Stimulated activated CD8-positive, alpha-beta memory T cell treated with anti-CD3 and anti-CD28 coated beads, Interleukin-15, amount 100 ng/mL, for 48 hours (primary cell): ENCODE data around the gene TEX2.

Source experiments
- DNase-seq, 2 donors: peaks; one replicate each; pipeline ENCODE4 v3.0.0-alpha.2; 2020; ENCODE audit warnings: low read depth in 2 of 2

Gene TEX2

DNA sequence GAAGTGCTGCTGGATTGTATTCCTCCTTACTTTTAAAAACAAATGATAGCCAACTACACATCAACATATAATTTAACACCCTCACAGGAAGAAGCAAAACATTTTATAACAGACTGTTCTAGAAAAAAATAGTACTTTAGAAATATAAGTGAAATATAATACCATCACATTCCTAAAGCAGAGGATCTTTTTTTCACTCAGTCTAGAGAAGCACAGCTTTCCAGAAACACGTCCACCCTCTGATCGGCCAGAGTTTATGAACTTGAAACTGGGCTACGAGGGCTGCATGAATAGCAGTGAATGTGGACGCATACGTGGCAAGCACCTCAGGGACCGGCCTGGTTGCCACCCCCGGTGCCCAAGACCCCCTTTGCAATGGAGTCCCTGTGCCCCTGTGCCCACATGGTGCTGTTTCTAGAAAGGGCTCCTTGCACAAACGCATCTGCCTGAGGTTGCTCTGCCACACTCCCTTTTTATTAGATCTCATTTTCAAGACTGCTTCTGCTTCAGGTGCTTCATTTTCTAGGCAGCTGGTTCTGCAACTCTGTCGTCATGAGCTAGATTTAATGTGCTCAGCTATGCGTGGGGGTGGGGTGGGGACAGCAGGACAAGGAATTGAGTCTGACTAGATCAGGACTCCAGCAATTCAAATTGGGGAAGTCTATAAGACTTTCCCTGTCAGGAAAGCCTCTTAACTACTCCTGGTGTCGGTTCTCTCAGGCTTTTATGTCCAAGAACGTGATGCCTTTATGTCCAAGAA, 104.0 kb downstream of the TEX2 start:
- DNase-seq: no peak

DNA sequence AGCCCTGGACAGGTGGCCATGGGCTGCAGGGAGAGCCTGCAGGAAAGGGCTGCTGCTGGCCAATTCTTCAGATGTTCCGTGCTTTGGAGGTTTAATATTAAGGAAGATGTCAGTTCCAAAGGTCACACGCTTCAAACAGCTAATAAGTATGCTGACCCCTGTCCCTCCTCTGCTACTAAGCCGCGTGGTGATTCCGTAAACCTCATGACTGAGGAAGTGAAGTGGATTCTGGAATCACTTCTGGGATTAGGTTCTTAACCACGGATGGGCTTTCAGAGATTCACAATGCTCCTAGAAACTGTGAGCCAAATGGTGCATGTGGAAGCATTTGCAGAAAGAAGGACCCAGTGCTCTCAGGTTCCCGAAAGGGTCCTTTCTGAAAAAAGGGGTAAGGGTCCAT, 104.7 kb downstream of the TEX2 start:
- DNase-seq: no peak

DNA sequence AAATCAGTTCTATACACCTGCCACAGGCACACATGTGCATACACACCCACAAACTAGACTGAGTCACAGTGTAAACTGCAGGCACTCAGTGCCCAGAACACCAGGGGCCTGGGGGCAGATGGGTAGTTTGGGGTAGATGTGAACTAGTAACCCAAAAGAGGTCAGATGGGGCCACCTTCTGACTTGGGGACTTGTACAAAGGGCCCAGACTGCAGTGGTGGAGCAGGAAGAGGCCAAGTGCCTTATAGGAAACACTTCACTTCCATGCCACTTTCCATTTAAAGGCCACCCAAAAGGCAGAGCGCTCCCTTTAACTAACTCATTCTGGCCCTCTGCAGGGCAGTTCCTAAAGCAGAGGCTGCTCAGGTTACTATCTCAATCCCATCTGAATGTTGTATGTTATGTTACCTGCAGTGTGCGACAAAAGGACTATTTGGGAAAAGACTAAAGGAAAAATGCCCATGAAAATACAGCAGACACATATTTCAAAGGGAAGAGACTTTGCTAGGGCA, 105.3 kb downstream of the TEX2 start:
- DNase-seq: no peak

DNA sequence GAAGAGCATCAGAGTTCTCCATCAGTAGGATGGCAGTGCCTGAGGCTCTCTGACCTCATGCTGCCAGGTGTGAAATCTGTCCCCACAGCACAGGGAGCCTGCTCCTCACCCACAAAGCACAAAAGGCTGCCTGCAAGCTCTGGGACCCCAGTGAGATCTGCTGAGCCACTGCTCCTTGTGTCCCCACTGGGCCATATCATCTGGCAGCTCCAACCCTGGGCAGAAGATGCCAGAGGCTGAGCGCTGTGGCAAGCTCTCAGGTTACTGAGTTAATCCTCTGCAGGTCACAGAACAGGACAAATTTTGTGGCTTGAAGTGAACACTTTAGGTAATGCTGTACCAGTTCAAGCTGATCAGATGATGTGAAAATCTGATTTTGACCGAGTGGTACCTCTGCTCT, 106.4 kb downstream of the TEX2 start:
- no peak for DNase-seq

DNA sequence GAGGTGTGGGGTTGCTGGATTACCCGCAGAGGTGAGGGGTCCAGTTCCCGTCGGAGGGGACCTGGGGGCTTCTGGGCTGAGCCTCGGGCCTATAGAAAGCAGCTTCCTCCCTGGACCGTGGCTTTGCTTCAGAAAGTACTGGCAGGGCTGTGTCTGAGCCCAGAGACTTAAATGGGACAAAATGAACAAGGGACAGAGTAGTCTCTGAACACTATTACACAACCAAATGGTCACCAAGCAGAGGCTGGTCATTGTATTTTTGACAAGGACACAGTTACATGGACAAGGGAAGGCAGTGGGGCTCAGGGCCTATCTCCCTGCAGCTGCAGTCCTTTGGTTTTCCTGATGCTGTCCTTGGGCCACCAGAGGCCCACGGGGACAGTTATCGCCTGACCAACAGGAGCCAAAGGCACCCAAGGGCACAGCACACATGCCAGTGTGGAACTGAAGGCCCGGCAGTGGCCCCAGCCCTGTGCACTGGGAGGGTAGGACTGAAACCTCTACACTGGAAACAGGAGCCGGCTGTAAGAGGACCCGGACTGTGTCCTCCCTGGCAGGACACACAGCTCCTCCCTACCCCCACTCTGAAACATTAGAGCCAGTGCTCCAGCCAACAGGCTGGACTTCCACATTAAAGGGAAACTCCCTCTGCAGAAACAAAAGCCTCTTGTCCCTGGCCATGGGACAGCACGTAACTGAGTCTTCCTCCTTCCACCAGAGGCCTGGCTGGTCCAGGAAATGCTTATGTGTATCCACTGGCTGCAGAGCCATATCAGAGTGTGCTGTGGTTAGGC, 107.1 kb downstream of the TEX2 start:
- DNase-seq: no peak

DNA sequence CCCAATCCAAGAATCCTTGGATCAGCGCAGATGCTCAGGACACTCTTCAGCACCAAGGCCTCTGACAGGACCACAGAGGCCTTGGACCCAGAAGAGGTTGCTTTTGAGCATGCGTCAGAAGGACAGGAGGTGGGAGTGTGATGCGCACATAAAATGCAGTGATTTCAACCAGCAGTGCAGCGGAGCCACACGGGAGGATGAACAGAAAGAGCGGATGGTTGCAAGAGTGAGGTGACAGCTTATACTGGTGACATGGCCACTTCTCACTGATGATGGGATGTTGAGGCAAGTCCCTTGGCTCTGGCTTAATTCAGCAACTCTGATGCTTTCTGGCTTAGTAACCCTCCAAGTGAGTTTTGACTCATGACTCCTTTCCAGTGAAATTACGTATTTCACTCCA, 107.9 kb downstream of the TEX2 start:
- no peak for DNase-seq

DNA sequence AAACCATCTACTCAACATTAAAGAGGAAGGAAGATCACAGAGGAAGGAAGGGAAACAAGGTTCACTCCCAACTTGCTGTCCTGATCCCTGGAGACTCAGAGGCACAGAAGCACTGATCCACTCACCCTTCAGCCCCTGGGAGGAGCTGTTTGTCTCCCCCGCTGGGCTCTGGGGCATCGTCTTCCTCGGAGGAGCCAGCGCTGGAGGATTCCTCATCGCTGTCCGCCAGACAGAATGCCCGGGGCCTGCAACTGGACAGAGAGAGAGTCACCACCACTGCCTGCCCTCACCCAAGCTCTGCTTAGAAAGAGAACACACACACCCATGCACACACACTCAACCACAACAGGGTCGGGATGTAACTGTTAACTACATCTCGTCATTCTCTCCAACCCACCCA, 108.3 kb downstream of the TEX2 start:
- DNase-seq: no peak

DNA sequence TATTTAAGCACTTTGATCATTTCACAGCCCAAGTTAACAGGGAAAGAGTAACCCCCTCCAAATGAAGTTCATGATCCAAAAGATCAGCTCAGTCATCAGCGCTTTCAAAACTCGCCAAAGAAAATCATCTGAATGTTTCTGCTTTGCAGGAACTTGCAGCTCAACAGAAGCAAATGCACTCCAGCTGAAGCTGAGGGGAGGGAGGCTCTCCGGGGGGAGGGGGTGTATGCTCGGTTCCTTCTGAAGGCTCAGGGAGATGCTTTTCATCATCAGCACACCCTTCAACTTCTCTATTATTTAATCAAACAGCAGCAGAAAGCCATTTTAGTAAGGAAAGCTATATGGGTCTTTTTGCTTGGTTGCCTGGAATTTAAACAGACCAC, 108.8 kb downstream of the TEX2 start:
- DNase-seq: no peak

DNA sequence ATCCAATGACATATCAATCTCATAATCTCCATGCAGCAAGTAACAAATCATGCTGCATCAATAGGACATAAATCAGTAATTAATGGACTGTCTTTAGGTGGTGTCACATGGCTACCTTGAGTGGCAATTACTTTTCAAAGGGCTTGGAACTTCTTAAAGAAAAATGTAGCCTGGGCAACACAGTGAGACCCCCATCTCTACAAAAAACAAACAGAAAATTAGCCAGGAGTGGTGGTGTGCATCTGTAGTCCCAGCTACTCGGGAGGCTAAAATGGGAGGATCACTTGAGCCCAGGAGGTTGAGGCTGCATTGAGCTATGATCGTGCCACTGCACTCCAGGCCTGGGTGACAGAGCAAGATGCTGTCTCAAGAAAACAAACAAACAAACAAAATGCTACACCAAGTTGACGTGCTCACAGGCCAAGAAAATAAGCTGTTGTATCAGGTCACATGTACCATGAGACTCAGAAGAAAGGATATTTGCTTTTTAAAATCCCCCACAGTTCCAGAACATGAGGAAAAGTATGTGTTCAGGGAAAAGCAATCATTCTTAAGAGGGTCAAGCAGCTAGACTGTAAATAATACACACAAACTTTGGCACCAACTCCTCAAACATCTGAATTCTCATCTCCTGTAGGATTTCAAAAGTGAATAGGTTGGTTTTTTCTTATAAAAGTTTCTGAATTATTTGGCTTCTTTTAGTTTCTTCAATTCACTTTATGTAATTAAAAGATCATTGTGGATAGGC, 109.3 kb downstream of the TEX2 start:
- DNase-seq: no peak

DNA sequence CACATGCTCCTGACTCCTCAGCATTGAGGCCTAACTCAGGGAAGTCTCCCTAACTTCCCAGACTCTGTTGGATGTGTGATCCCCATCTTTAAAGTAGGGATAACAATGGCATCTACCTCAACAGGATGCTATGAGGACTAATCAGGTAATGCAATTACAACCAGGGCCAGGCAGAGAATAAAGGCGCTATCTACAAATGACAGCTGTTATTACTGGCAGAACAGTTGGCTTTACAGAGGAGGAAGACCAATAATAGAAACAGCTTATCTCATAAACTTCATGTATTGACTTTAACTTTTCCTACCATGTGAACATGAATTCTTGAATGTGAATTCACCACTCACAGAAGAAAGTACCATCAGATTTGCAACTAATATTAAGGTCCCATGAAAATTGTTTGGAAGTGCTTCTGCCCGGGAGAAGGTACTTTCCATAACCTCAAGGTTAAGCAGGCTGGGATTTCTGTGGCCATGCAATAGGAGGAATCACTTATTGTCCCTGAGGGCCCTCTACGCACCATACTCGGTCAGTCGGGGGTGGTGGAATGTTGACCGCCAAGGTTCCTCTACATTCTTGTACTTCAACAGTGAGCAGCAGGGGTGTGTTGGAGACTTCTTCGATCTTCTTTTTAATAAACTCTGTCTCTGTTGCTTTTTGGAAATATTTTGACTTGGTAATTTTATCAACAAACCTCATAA, 110.5 kb downstream of the TEX2 start:
- no peak for DNase-seq

DNA sequence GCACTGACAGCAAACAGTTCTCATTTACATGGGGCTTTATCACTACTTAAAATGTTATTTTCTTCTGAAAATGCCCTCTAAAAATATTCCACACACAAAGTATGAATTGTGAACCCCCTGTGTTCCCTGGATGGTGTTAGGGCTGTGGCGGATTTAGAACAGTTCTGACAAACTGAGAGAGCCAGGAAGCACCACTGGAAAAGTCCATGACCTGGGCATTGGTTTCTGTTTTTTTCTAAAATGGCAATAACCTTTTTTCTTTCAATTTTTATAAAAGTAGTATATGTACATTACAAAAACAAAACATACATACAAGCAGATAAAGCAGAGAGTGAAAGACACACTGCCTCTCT, 112.1 kb downstream of the TEX2 start:
- DNase-seq: no peak

DNA sequence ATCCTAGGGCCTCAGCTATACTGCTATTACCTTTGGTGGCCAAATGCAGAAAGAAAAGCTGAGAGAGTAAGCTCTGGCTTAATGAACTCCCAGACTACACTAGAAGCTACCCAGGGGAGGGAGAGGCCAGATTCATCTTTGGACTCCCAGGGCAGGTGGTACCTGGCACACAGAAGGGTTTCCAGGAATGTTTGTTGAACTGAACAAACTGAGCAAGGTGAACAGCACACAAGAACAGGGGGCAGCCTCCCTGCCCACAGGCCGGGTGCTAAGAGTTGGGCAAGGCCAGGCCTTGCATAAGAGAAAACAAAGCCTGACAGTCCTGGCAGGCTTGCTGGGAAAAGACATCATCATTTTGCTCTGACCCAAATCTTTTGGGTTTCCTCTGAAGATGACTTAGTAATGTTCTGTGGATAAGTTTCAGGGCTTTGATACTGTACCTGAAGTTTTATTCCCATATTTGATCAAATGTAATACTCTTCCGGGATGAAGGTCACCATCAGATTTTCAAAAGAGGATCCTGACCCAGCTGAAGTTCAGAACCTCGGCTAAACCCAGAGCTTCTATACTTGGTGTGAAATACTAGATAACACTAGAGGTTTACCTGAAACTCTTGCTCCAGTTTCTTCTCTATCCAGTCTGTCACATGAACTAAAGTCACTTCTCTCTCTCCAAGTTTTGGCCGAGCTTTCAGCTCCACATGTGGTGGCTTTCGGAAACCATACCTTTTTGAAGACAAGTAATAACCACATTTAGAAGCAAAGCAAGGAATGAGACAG, 112.6 kb downstream of the TEX2 start:
- DNase-seq: no peak

DNA sequence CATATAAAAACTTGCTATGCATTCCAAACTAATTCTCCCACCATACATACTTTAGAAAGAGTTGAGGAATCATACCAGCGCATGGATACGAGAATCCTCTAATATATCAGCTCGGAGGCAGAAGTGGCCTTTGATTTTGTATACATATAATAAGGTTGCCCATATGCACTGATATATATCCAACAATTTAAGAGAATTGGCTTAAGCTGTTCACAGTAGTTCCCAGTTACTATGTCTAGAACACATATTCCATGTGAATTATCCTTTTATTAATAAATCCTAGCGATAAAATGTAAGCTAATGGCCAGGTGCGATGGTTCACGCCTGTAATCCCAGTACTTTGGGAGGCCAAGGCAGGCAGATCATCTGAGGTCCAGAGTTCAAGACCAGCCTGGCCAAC, 113.9 kb downstream of the TEX2 start:
- no peak for DNase-seq

DNA sequence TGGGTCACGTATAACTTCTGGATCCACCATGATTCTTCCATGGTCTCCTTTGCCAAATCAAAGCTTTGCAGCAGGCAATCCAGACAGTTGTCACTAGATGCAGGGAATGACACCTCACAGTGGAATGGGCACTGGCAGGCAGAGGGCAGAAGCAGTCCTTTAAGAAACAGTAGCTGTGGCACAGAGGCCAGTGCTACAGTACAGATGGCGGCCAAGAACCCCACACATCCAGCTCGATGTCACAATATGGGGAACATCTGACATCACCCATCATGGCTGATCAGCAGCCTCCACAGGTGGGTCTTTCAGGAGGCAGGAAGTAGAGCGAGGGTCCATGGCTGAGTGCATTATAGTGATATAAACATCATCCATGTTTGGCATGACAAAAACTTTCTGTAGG, 114.4 kb downstream of the TEX2 start:
- no peak for DNase-seq

DNA sequence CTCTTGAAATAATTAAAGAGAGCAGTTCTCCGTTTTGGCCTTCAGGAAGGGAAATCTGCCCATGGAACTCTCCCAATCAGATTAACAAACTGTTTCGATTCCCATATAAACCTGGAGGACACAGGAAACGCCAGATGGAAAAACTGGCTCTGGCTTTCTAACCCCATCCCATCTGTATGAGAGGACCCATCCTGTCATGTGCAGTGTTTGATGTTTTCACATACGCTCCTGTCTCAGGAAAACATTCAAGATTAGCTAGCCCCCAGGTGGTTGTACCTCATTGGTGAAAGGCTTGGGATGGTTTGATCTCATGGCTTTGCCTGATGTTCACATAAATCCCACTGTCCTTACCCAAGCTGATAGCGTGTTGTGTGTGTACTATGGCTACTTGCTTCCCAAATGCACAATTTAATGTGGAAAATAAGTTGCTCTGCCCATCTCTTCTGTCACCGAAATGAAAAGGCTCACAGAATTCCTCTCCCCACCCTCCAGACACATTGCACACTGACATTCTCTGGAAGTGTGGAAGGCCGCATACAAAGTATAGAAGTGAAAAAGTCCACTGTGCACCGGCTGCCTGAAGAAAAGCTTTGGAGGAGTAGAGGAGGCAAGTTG, 114.9 kb downstream of the TEX2 start:
- no peak for DNase-seq

DNA sequence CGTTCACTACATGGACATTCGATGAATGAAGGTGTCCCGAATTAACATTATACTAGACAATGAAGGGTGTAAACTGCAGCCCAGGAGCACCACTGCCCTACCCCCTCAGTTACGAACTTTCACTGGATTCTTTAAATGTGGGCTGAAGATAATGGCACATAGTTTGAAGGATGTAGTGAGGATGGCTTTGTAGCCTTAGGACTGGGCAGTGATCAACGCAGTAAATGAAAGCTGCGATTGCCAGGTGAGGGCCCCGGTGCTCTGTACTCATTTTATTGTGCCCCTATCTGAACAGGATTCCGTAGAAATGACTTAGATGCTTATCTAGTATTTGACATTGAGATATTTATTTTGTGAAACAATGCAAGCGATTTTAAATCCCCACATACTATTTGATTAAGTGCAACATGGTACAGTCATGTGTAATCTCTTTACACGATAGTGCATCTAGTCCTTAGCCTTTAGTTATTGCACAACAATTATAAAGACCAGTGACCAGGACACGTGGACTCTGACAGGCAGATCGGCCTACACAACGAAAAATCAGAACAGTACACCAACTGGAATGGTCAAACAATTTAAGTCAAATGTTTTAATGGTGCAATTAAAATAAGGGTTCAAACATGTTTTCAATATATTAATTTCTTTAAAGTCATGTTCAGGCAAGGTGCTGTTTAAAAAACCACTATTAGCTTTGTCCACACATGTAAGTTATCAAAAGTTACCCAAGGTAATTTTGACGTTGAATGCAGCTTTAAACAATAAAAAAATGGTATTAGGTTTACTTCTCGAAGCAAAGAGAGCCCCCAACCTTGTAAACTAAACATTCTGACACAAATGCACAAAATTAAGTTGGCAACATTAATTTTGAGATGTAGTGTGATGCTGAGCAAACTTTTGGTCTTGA, 115.7 kb downstream of the TEX2 start:
- no peak for DNase-seq

DNA sequence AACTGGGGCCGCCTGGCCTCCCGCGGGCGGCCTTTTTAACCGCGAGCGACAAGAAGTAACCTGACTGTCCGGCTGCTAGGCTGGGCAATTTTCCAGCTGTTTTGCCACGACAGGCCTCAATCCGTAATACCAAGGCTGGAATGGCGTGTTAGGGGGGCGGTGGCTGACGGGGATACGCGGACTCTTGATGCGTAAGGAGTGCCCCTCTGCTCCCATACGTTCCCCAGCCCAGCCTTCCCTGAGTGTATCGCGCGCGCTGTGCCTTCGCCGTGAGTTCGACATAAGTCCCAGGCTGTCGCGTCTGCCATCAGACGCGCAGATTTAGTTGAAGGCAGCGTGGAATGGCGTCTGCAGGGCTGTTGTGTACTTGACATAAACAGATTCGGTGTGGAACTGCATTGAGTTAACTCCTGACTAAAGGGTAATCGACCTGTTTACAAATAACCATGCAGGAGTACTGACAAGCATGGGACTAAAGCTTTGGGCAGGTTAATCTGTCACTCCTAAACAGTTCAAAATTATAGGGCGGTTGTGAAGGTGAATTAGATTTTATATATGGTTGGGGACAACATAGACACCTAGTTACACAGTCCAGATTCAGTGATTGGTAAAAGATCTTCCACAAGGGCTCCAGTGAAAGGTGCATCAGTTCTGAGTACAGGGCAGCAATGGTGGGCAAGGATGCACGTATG, 116.5 kb downstream of the TEX2 start:
- peak; percentile 11 to 17 for DNase-seq

DNA sequence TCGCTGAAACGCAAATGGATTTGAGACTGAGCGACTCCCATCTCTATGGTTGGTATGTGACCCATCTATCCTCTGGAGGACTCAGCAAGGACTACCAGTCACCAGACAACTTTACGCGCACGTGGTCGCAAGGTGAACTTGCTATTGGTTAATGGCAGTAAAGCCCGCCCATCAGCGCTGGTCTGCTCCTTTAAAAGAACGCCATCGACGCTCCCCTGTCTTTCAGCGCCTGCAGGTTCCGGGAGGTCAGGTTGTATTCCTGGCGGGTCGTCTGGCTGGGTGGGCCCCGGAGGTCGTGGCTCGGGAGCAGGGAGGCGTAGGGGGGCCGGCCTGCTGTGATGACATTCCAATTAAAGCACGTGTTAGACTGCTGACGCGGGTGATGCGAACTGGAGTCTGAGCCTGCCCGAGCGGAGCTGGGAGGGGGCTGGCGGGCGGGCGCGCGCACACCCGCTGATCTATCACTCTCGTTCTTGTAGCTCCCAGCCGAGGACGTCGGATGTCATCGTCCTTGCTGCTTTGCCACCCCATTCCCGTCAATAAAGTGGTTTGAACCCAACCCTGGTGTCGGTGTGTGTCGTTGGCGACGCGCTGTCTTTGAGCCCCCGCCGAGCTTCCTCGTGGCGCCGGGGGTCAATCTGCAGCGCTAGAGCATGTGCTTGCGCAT, 117.2 kb downstream of the TEX2 start:
- peak; percentile 86 to 89 for DNase-seq

DNA sequence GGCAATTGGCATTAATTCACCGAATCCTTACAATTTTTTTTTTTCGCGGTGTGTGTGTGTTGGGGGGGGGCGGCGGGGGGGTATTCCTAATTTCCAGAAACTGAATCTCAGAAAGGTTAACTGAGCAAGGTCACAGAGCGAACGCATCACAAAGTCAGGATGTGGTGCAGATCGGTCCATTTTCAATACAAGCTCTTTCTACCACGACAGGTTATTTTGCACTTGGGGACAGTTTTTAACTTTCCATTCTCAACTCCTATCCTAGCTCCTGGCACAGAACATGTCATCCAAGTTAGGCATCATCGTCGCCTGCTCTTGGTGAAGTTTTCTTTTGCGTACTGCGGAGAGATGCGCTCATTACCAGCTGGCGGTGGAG, 117.7 kb downstream of the TEX2 start:
- no peak for DNase-seq
